Progenitor cell of endocrine pancreas (in vitro differentiated cells): ENCODE measurements around the gene ZNF136. TPM values are rescaled to one million over a fixed set of nuclear protein-coding genes. Genes with fewer than 3 reads are reported as not detected.

Source experiments
- DNase-seq: peaks from one replicate; pipeline ENCODE4 v3.0.0; 2021; ENCODE audit warnings: low spot score; ENCODE audit not compliant: unreplicated experiment
- H3K27ac Mint-ChIP-seq: 2 replicates; pipeline ENCODE4 v1.8.0; 2021; ENCODE audit warnings: mild to moderate bottlenecking, moderate library complexity, mixed read lengths
- H3K27me3 Mint-ChIP-seq: 2 replicates; pipeline ENCODE4 v1.8.0; 2021; ENCODE audit warnings: mixed read lengths
- H3K36me3 Mint-ChIP-seq: 2 replicates; pipeline ENCODE4 v1.8.0; 2022; ENCODE audit warnings: mixed read lengths; ENCODE audit not compliant: insufficient read depth
- H3K4me1 Mint-ChIP-seq: 2 replicates; pipeline ENCODE4 v1.8.0; 2021; ENCODE audit warnings: low read depth, mixed read lengths
- H3K4me3 Mint-ChIP-seq: 2 replicates; pipeline ENCODE4 v1.8.0; 2021; ENCODE audit warnings: low read depth, mild to moderate bottlenecking, moderate library complexity, mixed read lengths
- H3K9me3 Mint-ChIP-seq: 2 replicates; pipeline ENCODE4 v1.8.0; 2021; ENCODE audit warnings: low read depth, mixed read lengths
- total RNA-seq: library from RNA; stranded (reverse); gene quantifications from 2 replicates; pipeline ENCODE4 v1.2.1, GENCODE V29; 2021
- TF ChIP-seq, protein P1 (sequence below): fragments of 200-600 bp; sonication (generic); IDR thresholded peaks from one replicate; pipeline ENCODE4 v1.5.0; 2021; ENCODE audit warnings: antibody characterized with exemption, mild to moderate bottlenecking; ENCODE audit not compliant: unreplicated experiment

ZNF136 gene
- total RNA-seq, 1 donor from 2014 or later, result 15.3 TPM

GRCh38 chr19:12137221-12137940, 25.5 kb upstream of the ZNF136 start:
- H3K9me3 Mint-ChIP-seq, result peaks cover 29% of the 10 kb centered on the region
- DNase-seq, result no peak
- peak overlapping the region; percentile 55 for H3K4me3 Mint-ChIP-seq
- peaks cover 18% of the 10 kb centered on the region for H3K4me1 Mint-ChIP-seq
- H3K27me3 Mint-ChIP-seq, result no peaks in the 10 kb centered on the region
- TF ChIP-seq, protein P1, sequence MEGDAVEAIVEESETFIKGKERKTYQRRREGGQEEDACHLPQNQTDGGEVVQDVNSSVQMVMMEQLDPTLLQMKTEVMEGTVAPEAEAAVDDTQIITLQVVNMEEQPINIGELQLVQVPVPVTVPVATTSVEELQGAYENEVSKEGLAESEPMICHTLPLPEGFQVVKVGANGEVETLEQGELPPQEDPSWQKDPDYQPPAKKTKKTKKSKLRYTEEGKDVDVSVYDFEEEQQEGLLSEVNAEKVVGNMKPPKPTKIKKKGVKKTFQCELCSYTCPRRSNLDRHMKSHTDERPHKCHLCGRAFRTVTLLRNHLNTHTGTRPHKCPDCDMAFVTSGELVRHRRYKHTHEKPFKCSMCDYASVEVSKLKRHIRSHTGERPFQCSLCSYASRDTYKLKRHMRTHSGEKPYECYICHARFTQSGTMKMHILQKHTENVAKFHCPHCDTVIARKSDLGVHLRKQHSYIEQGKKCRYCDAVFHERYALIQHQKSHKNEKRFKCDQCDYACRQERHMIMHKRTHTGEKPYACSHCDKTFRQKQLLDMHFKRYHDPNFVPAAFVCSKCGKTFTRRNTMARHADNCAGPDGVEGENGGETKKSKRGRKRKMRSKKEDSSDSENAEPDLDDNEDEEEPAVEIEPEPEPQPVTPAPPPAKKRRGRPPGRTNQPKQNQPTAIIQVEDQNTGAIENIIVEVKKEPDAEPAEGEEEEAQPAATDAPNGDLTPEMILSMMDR, result no peak
- peaks cover 73% of the 10 kb centered on the region for H3K36me3 Mint-ChIP-seq
- peak overlapping the region; percentile 95 for H3K27ac Mint-ChIP-seq

DNA sequence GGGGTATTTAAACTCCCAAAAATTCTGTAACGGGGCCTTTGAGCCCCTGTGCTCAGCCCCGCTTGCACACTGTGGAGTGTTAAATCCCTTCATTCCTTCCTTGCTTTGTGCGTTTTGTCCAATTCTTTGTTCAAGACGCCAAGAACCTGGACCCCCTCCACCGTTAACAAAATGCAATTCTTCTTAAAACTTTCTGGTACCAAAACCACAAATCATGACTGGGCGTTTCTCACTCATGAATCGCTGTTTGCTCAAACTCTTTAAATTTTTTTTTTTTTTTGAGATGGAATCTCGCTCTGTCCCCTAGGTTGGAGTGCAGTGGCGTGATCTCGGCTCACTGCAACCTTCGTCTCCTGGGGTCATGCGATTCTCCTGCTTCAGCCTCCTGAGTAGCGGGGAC, 23.6 kb upstream of the ZNF136 start:
- H3K4me1 Mint-ChIP-seq, result peaks cover 18% of the 10 kb centered on the region
- H3K27me3 Mint-ChIP-seq, result no peaks in the 10 kb centered on the region
- H3K36me3 Mint-ChIP-seq, result peaks cover 61% of the 10 kb centered on the region
- H3K9me3 Mint-ChIP-seq, result peaks cover 19% of the 10 kb centered on the region
- peak overlapping the region; percentile 100 for H3K27ac Mint-ChIP-seq
- DNase-seq, result no peak
- H3K4me3 Mint-ChIP-seq, result peak overlapping the region; percentile 97
- TF ChIP-seq, protein P1, result no peak

DNA sequence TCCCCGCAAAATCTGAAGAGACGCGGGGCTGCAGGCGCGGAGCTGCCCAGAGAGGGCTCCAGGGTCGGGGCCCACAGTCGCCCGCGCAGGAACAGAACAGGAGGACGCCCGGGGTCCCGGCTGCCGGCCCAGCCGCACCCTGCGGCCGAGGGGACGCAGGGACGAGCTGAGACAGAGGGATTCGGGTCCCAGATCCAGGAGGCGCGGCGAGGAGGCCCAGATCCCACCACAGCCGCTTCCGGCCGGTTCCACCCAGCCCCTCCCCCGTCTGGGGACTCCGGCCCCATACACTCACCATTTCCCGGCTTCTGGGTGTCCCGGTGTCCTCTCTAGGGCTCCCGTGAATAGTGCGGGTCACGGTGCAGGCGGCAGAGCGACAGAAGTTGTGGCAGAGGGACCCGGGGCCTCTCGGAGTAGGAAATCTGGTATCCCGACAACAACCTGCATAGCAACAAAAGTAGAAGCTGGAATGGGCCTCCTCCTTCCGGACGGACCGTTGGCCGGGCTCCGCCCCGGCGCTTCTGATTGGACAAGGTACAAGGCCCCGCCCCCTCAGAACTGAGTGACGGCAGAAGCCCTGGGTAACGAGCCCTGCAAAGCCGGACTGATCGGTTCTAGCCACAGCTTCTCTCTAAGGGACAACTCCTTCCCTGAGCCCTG, 22.9 kb upstream of the ZNF136 start, which contains the start of gene ZNF20:
TSS of gene ZNF20 (minus strand) at position 466 of the 660 bp plus-strand sequence. CDS start at position 298, 168 bp downstream.
- DNase-seq, result peak; percentile 94
- H3K27me3 Mint-ChIP-seq, result no peaks in the 10 kb centered on the region
- peaks cover 18% of the 10 kb centered on the region for H3K4me1 Mint-ChIP-seq
- peaks cover 19% of the 10 kb centered on the region for H3K9me3 Mint-ChIP-seq
- H3K36me3 Mint-ChIP-seq, result peaks cover 57% of the 10 kb centered on the region
- TF ChIP-seq, protein P1, result no peak
- peak within 1 kb of the TSS; percentile 97 for H3K4me3 Mint-ChIP-seq
- peak within 1 kb of the TSS; percentile 100 for H3K27ac Mint-ChIP-seq

GRCh38 chr19:12140545-12141404, 22.1 kb upstream of the ZNF136 start:
- Mint-ChIP-seq H3K27me3 (no peaks in the 10 kb centered on the region), H3K4me3 (peak overlapping the region; percentile 97), H3K36me3 (peaks cover 57% of the 10 kb centered on the region), H3K9me3 (peaks cover 22% of the 10 kb centered on the region), H3K27ac (peak overlapping the region; percentile 100), H3K4me1 (peaks cover 18% of the 10 kb centered on the region)
- peak; percentile 67 for DNase-seq
- TF ChIP-seq, protein P1, result peak; percentile 83

DNA sequence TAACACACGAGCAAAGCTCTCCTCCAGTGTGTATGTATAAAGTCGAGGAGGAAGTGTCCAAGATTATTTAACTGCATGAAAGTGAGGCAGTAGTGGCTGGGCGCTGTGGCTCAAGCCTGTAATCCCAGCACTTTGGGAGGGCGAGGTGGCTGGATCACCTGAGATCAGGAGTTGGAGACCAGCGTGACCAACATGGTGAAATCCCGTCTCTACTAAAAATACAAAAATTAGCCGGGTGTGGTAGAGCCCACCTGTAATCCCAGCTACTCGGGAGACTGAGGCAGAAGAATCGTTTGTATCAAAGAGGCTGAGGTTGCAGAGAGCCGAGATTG, 21.5 kb upstream of the ZNF136 start:
- Mint-ChIP-seq H3K9me3 (peaks cover 28% of the 10 kb centered on the region), H3K4me3 (no peak overlapping the region), H3K36me3 (peaks cover 59% of the 10 kb centered on the region), H3K27me3 (no peaks in the 10 kb centered on the region), H3K27ac (peak overlapping the region; percentile 100), H3K4me1 (peaks cover 18% of the 10 kb centered on the region)
- TF ChIP-seq, protein P1, result no peak
- no peak for DNase-seq
